Large intestine (tissue), 3 donors: ENCODE measurements around the gene VANGL1. TPM values are rescaled to one million over a fixed set of nuclear protein-coding genes. Genes with fewer than 3 reads are reported as not detected.

Experiments
- DNase-seq, 2 donors: peaks; one replicate each; pipeline versions ENCODE4 v3.0.0 to v3.0.0-alpha.2; 2013
- H3K27ac ChIP-seq: one replicate; pipeline ENCODE4 v1.5.1; 2013; ENCODE audit warnings: low read length
- H3K27me3 ChIP-seq: 2 replicates; pipeline ENCODE4 v1.6.1; 2013; ENCODE audit warnings: low read length; ENCODE audit not compliant: control insufficient read depth, insufficient read depth
- H3K36me3 ChIP-seq: 2 replicates; pipeline ENCODE4 v1.6.1; 2013; ENCODE audit warnings: low read length; ENCODE audit not compliant: control insufficient read depth, insufficient read depth
- H3K4me1 ChIP-seq: one replicate; pipeline ENCODE4 v1.6.1; 2013; ENCODE audit warnings: low read length; ENCODE audit not compliant: control insufficient read depth, insufficient read depth
- H3K4me3 ChIP-seq: one replicate; pipeline ENCODE4 v1.5.1; 2013; ENCODE audit warnings: low read length
- H3K9me3 ChIP-seq: one replicate; pipeline ENCODE4 v1.6.1; 2013; ENCODE audit warnings: mild to moderate bottlenecking, low read depth, low read length, moderate library complexity; ENCODE audit not compliant: control insufficient read depth
- WGBS: methylation state at CpG from one replicate; pipeline ENCODE4 v1.1.5; 2013; ENCODE audit warnings: low lambda C conversion rate; ENCODE audit not compliant: insufficient coverage; 5-methylcytosine and 5-hydroxymethylcytosine counted together
- polyA plus RNA-seq: library from polyadenylated mRNA; unstranded; fragments of 120-200 nt; gene quantifications from one replicate; pipeline ENCODE4 v1.2.1, GENCODE V29; 2013

VANGL1 gene
- polyA plus RNA-seq, 1 donor, result 9.9 TPM

- Histone ChIP-seq H3K27ac (no peak overlapping the region), H3K36me3 (peaks cover 24% of the 10 kb centered on the region), H3K9me3 (no peaks in the 10 kb centered on the region), H3K4me3 (no peak overlapping the region), H3K4me1 (no peaks in the 10 kb centered on the region), H3K27me3 (no peaks in the 10 kb centered on the region)
- 67% methylated on average over 1 of the region's 3 CpGs for WGBS
- DNase-seq, result no peak
Measured at GRCh38 chr1:115677182-115677555, 35.4 kb downstream of the VANGL1 start.

- H3K9me3 ChIP-seq, result no peaks in the 10 kb centered on the region
- peaks cover 28% of the 10 kb centered on the region for H3K36me3 ChIP-seq
- WGBS, result no CpG with 5 or more reads among the region's 1 CpG
- no peaks in the 10 kb centered on the region for H3K27me3 ChIP-seq
- DNase-seq, result no peak
- no peak overlapping the region for H3K27ac ChIP-seq
- no peaks in the 10 kb centered on the region for H3K4me1 ChIP-seq
- H3K4me3 ChIP-seq, result no peak overlapping the region
Measured at GRCh38 chr1:115677565-115677964, 35.8 kb downstream of the VANGL1 start.

DNA sequence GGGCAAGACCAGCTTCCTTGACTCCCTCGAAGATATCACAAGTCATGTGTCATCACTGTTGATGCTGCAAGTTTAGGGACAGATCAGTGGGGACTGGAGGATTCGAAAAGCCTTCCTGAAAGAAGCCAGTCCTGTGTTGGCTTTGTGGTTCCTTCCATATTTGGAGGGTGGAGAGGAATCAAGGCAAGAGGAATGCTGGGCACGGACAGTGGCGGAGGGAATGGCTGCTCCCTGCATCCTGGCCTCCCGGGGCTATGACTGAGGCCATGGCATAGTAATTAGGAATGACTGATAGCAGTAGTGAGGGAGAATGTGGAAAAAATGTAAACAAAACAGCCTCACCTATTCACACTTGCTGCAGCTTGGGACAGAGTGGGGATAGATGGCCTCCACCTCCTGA, 36.4 kb downstream of the VANGL1 start:
- H3K27me3 ChIP-seq, result no peaks in the 10 kb centered on the region
- no peak overlapping the region for H3K4me3 ChIP-seq
- DNase-seq, result no peak
- peaks cover 33% of the 10 kb centered on the region for H3K36me3 ChIP-seq
- no peaks in the 10 kb centered on the region for H3K4me1 ChIP-seq
- WGBS, result no CpG with 5 or more reads among the region's 5 CpGs
- no peak overlapping the region for H3K27ac ChIP-seq
- H3K9me3 ChIP-seq, result no peaks in the 10 kb centered on the region

DNA sequence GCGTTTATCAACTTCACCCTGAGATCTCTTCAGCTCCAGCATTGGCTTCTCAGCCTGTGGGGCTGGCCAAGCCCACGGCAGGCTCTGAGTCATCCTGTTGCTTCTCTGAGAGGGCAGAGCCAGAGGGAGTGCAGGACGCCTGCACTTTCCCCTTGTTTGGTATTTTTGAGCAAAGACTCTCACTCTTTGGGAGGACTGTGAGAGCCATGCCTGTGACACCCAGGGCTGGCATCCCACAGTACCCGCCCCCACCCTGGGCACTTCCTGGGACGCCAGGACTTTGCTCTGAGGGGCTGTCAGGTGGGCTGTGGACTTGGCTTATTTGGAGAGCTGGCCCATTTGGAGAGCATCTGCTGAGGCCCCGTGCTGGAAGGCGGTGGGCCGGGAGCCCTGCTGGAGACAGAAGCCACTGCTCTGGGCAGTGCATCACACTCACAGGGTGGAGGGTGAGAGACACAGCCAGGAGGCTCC, 37.4 kb downstream of the VANGL1 start:
- no peaks in the 10 kb centered on the region for H3K4me1 ChIP-seq
- no peak overlapping the region for H3K27ac ChIP-seq
- WGBS, result no CpG with 5 or more reads among the region's 8 CpGs
- H3K36me3 ChIP-seq, result peaks cover 38% of the 10 kb centered on the region
- DNase-seq, result no peak
- H3K4me3 ChIP-seq, result no peak overlapping the region
- H3K27me3 ChIP-seq, result no peaks in the 10 kb centered on the region
- no peaks in the 10 kb centered on the region for H3K9me3 ChIP-seq

GRCh38 chr1:115680730-115681111, 39.0 kb downstream of the VANGL1 start:
- Histone ChIP-seq H3K4me3 (no peak overlapping the region), H3K9me3 (no peaks in the 10 kb centered on the region), H3K27me3 (no peaks in the 10 kb centered on the region), H3K4me1 (no peaks in the 10 kb centered on the region), H3K27ac (no peak overlapping the region), H3K36me3 (peaks cover 52% of the 10 kb centered on the region)
- no CpG with 5 or more reads among the region's 5 CpGs for WGBS
- DNase-seq, result no peak

GRCh38 chr1:115682792-115683191, 41.0 kb downstream of the VANGL1 start:
- DNase-seq, result no peak
- H3K4me3 ChIP-seq, result no peak overlapping the region
- WGBS, result no CpG with 5 or more reads among the region's 4 CpGs
- H3K36me3 ChIP-seq, result peaks cover 60% of the 10 kb centered on the region
- H3K9me3 ChIP-seq, result no peaks in the 10 kb centered on the region
- no peak overlapping the region for H3K27ac ChIP-seq
- no peaks in the 10 kb centered on the region for H3K4me1 ChIP-seq
- no peaks in the 10 kb centered on the region for H3K27me3 ChIP-seq

GRCh38 chr1:115685029-115685705, 43.4 kb downstream of the VANGL1 start:
- no peaks in the 10 kb centered on the region for H3K4me1 ChIP-seq
- WGBS, result 57% methylated on average over 2 of the region's 14 CpGs
- no peak for DNase-seq
- no peaks in the 10 kb centered on the region for H3K9me3 ChIP-seq
- peaks cover 49% of the 10 kb centered on the region for H3K36me3 ChIP-seq
- no peak overlapping the region for H3K4me3 ChIP-seq
- H3K27ac ChIP-seq, result no peak overlapping the region
- H3K27me3 ChIP-seq, result no peaks in the 10 kb centered on the region

DNA sequence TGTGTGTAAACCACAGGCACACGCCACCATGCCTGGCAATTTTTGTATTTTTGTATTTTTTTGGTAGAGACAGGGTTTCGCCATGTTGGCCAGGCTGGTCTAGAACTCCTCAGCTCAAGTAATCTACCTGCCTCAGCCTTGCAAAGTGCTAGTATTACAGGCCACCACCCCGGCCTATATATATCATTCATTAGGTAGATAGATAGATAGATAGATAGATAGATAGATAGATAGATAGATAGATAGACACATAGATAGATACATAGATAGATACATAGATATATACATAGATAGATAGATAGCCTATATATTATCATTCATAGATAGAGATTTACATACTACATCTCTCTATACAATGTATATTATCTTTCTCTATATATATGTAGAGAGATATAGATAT, 46.0 kb downstream of the VANGL1 start:
- no peaks in the 10 kb centered on the region for H3K27me3 ChIP-seq
- DNase-seq, result no peak
- no peaks in the 10 kb centered on the region for H3K9me3 ChIP-seq
- H3K27ac ChIP-seq, result no peak overlapping the region
- peaks cover 61% of the 10 kb centered on the region for H3K36me3 ChIP-seq
- H3K4me1 ChIP-seq, result no peaks in the 10 kb centered on the region
- no CpG with 5 or more reads among the region's 3 CpGs for WGBS
- no peak overlapping the region for H3K4me3 ChIP-seq

DNA sequence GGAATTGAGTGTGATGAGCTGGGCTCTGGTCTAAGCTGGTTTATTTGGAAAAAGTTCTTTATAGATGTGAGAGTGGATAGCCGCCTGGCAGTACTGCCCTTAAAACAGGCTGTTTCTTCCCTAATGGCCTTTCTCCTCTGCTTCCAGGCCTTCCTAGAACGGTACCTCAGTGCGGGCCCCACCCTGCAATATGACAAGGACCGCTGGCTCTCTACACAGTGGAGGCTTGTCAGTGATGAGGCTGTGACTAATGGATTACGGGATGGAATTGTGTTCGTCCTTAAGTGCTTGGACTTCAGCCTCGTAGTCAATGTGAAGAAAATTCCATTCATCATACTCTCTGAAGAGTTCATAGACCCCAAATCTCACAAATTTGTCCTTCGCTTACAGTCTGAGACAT, 49.2 kb downstream of the VANGL1 start:
- Histone ChIP-seq H3K4me3 (no peak overlapping the region), H3K27ac (no peak overlapping the region), H3K9me3 (no peaks in the 10 kb centered on the region), H3K4me1 (no peaks in the 10 kb centered on the region), H3K27me3 (no peaks in the 10 kb centered on the region), H3K36me3 (peaks cover 36% of the 10 kb centered on the region)
- DNase-seq, result no peak
- WGBS, result 100% methylated on average over 1 of the region's 8 CpGs

GRCh38 chr1:115692224-115692623, 50.5 kb downstream of the VANGL1 start:
- Histone ChIP-seq H3K27ac (no peak overlapping the region), H3K27me3 (no peaks in the 10 kb centered on the region), H3K36me3 (peaks cover 31% of the 10 kb centered on the region), H3K4me3 (no peak overlapping the region), H3K9me3 (no peaks in the 10 kb centered on the region), H3K4me1 (no peaks in the 10 kb centered on the region)
- WGBS, result no CpG with 5 or more reads among the region's 4 CpGs
- no peak for DNase-seq

GRCh38 chr1:115694805-115695204, 53.0 kb downstream of the VANGL1 start:
- Histone ChIP-seq H3K36me3 (peaks cover 31% of the 10 kb centered on the region), H3K4me1 (no peaks in the 10 kb centered on the region), H3K27ac (no peak overlapping the region), H3K9me3 (no peaks in the 10 kb centered on the region), H3K4me3 (no peak overlapping the region), H3K27me3 (no peaks in the 10 kb centered on the region)
- WGBS, result 60% methylated on average over 1 of the region's 3 CpGs
- no peak for DNase-seq
